Heart right ventricle (tissue), 16 donors: Measurements from ENCODE around the gene SEMA3G. TPM values are rescaled to one million over a fixed set of nuclear protein-coding genes. Genes with fewer than 3 reads are reported as not detected.

Source experiments
- ATAC-seq, 8 donors: fragments of 200-7000 bp; cut with Tn5 transposase; one replicate each; pipeline ENCODE4 v1.9.1; 2020; ENCODE audit warnings: mild to moderate bottlenecking in 8 of 8, moderate library complexity in 8 of 8, moderate number of reproducible peaks in 1 of 8
- DNase-seq, 2 donors: peaks; one replicate each; pipeline ENCODE4 v3.0.0-alpha.2; 2020
- H3K27ac ChIP-seq, 10 donors: fragments of 200-600 bp; sonication (generic) in 2 of 10; one replicate each; pipeline versions ENCODE4 v1.5.0 to v1.8.0; 2020 to 2022; ENCODE audit warnings: mild to moderate bottlenecking in 3 of 10
- H3K27me3 ChIP-seq, 7 donors: fragments of 200-600 bp; one replicate each; pipeline ENCODE4 v1.8.0; 2021 to 2022; ENCODE audit warnings: mild to moderate bottlenecking in 2 of 7
- H3K36me3 ChIP-seq, 9 donors: fragments of 200-600 bp; sonication (generic) in 1 of 9; one replicate each; pipeline versions ENCODE4 v1.5.0 to v1.8.0; 2020 to 2022; ENCODE audit warnings: mild to moderate bottlenecking in 2 of 9
- H3K4me1 ChIP-seq, 9 donors: fragments of 200-600 bp; sonication (generic) in 1 of 9; one replicate each; pipeline versions ENCODE4 v1.5.0 to v1.8.0; 2020 to 2022; ENCODE audit warnings: mild to moderate bottlenecking in 4 of 9
- H3K4me3 ChIP-seq, 10 donors: fragments of 200-600 bp; sonication (generic) in 2 of 10; one replicate each; pipeline versions ENCODE4 v1.5.0 to v1.8.0; 2020 to 2022; ENCODE audit warnings: mild to moderate bottlenecking in 7 of 10, moderate library complexity in 2 of 10
- H3K9me3 ChIP-seq, 11 donors: fragments of 200-600 bp in 10 of 11; sonication (generic) in 2 of 11; one replicate each; pipeline versions ENCODE4 v1.5.0 to v1.8.0; 2013 to 2022; ENCODE audit warnings: mild to moderate bottlenecking in 2 of 11, control low read depth in 1 of 11, moderate library complexity in 1 of 11
- WGBS, 2 donors: extraction: QIAGEN DNeasy Blood & Tissue Kit; methylation state at CpG; one replicate each; pipeline ENCODE4 v1.1.7; 2013; ENCODE audit warnings: inconsistent platforms in 1 of 2; 5-methylcytosine and 5-hydroxymethylcytosine counted together
- intact Hi-C, 10 donors: fragments of 100-400 bp; cut with DNase I; formaldehyde crosslinking; loops; one replicate each; pipeline versions ENCODE4 v1.11.1 to v1.14.2; 2022
- polyA plus RNA-seq, 2 donors: library from polyadenylated mRNA; stranded (reverse); fragments of 200-250 nt; gene quantifications; one replicate each; pipeline ENCODE4 v1.2.3, GENCODE V29; 2013
- total RNA-seq, 10 donors: library from RNA; stranded (reverse); fragmentation: NEBNext Ultra II Directional in 3 of 10; extraction: Animal tissue kit (Norgen Biotek cat#: 25700) in 3 of 10; gene quantifications; one replicate each; pipeline versions ENCODE4 v1.2.1 to v1.2.4, GENCODE V29; 2021 to 2023
- TF ChIP-seq, protein P1 (sequence below), 9 donors: fragments of 200-600 bp; sonication (generic) in 2 of 9; IDR thresholded peaks; one replicate each; pipeline versions ENCODE4 v1.5.0 to v1.8.0; 2021 to 2022; ENCODE audit warnings: antibody characterized with exemption in 9 of 9, mild to moderate bottlenecking in 5 of 9, moderate library complexity in 1 of 9
- donor health status: Arrhythmogenic right ventricular cardiomyopathy.
- donor health status: ischemic (EF 13 %, LVEDD 7.1; RV severe dilation, severe dysfunction).
- donor health status: healthy with polysubstance abuse.
- donor health status: DM: no; HTN: yes; CAD: no.
- donor health status: DM: no; HTN: no; CAD: no.
- donor health status: ischemic (EF 25% LVEDD 6.9; RV normal size, moderate dysfunction).
- donor health status: ischemic (EF 25% LVEDD 5.7; RV mildly dilated, moderate dysfunction).
- donor health status: healthy.
- donor health status: DM: yes; HTN: yes; CAD: no.
- donor health status: Ischemic cardiomyopathy.
- donor health status: ischemic (EF 35%, LVEDD 5.7; RV mildly dilated, moderate dysfunction).
- donor health status: nonischemic (EF 11% LVEDD 7.7; RV severe dilation, severe dysfunction).
- donor health status: DM: yes; HTN: yes; CAD: no.
- donor health status: PGD.
- donor health status: ischemic (EF 29% LVEDD 5.4; RV normal size, mild dysfunction).
- donor health status: nonischemic (EF 23%, LVEDD 6.1; RV moderate dilation, normal function).

SEMA3G gene
- total and polyA plus RNA-seq, 12 donors = 8.3 to 17.8 (median 15.0) TPM

- H3K4me1 ChIP-seq = peaks cover 34 to 89% (median 70%) of the 10 kb centered on the region in 9 donors
- DNase-seq = peak in 1 of 2 donors; percentile 72
- ATAC-seq = peak in 6 of 8 donors; percentile 1 to 26 (median 20)
Observed at GRCh38 chr3:52432691-52433141, 12.2 kb downstream of the SEMA3G start.

GRCh38 chr3:52432225-52432624 is 12.7 kb downstream of the SEMA3G start:
- Histone ChIP-seq H3K4me1 (peaks cover 34 to 84% (median 68%) of the 10 kb centered on the region in 9 donors), H3K27ac (peak overlapping the region; percentile 24 to 86 (median 72)), H3K4me3 (no peak overlapping the region), H3K36me3 (no peaks in the 10 kb centered on the region), H3K9me3 (no peaks in the 10 kb centered on the region), H3K27me3 (no peaks in the 10 kb centered on the region)
- ATAC-seq (no peak), DNase-seq (no peak)
- WGBS, 2 donors = 63 to 69% methylated on average over 6 of the region's 6 CpGs
- TF ChIP-seq, protein P1, sequence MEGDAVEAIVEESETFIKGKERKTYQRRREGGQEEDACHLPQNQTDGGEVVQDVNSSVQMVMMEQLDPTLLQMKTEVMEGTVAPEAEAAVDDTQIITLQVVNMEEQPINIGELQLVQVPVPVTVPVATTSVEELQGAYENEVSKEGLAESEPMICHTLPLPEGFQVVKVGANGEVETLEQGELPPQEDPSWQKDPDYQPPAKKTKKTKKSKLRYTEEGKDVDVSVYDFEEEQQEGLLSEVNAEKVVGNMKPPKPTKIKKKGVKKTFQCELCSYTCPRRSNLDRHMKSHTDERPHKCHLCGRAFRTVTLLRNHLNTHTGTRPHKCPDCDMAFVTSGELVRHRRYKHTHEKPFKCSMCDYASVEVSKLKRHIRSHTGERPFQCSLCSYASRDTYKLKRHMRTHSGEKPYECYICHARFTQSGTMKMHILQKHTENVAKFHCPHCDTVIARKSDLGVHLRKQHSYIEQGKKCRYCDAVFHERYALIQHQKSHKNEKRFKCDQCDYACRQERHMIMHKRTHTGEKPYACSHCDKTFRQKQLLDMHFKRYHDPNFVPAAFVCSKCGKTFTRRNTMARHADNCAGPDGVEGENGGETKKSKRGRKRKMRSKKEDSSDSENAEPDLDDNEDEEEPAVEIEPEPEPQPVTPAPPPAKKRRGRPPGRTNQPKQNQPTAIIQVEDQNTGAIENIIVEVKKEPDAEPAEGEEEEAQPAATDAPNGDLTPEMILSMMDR (IDR thresholded peaks at IDR 0.05) = no peak
- intact Hi-C loops = no loop called here

More at GRCh38 chr3:52432691-52433141, 12.2 kb downstream of the SEMA3G start:
- Histone ChIP-seq H3K4me3 (no peak overlapping the region), H3K27ac (peak overlapping the region; percentile 41 to 86 (median 72)), H3K9me3 (no peaks in the 10 kb centered on the region), H3K27me3 (no peaks in the 10 kb centered on the region), H3K36me3 (no peaks in the 10 kb centered on the region)
- WGBS, 2 donors = 22 to 28% methylated on average over 4 of the region's 4 CpGs
- TF ChIP-seq, protein P1 (IDR thresholded peaks at IDR 0.05) = no peak
- intact Hi-C loops = loop anchor here in 1 of 10 donors (1.0 kb wide), 1 partner anchor 13 kb away; the partner anchor contains the start of gene SEMA3G

DNA sequence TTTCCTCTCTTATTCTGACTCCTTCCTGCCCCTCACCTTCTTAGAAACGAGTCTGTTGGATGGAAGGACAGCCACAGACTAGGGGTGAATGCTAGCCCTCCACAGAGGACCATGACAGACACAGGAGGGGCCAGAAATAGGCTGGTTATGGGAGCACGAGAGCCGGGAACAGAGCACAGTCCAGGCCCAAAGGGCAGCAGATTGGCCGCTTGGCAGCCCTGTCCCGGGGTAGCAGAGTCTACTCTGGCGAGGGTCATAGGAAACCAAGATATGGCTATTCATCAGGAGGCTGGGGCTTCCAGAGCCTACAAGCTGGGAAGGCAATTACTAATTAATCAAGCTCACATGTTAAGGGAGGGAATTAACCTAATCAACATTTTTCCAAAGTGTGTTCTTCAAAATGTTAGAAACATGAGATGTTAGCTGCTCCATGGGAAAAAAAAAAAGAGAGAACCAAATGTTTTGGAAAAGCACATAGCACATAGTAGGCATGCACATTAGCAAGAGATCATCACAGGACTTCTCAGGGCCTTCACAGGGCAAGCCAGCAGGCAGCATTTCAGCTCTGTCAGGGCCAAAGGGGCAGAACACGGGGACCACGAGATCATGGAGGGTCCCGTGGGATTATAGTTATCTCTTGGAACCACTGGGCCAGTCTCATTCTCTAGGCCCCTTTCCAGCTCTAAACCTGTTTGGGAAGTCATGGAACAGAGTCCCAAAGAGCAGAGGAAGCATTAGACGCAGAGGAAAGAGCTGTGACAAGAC is 13.3 kb downstream of the SEMA3G start:
- ATAC-seq = peak in 2 of 8 donors; percentile 2
- H3K27ac ChIP-seq = peak overlapping the region in 9 of 10 donors; percentile 24 to 86 (median 76)
- no peaks in the 10 kb centered on the region for H3K36me3 ChIP-seq
- 60 to 64% methylated on average over 10 of the region's 10 CpGs for WGBS, 2 donors
- H3K9me3 ChIP-seq = no peaks in the 10 kb centered on the region
- no peak for DNase-seq
- peaks cover 34 to 78% (median 62%) of the 10 kb centered on the region in 9 donors for H3K4me1 ChIP-seq
- TF ChIP-seq, protein P1 (IDR thresholded peaks at IDR 0.05) = no peak
- H3K27me3 ChIP-seq = no peaks in the 10 kb centered on the region
- no peak overlapping the region for H3K4me3 ChIP-seq
- intact Hi-C loops = no loop called here

- H3K27ac ChIP-seq = peak overlapping the region; percentile 29 to 86 (median 55)
- H3K4me3 ChIP-seq = no peak overlapping the region
- H3K36me3 ChIP-seq = no peaks in the 10 kb centered on the region
- no peaks in the 10 kb centered on the region for H3K27me3 ChIP-seq
- intact Hi-C loops = no loop called here
- TF ChIP-seq, protein P1 (IDR thresholded peaks at IDR 0.05) = no peak
- H3K9me3 ChIP-seq = no peaks in the 10 kb centered on the region
- DNase-seq = no peak
- WGBS, 2 donors = 82 to 85% methylated on average over 9 of the region's 9 CpGs
- peaks cover 34 to 68% (median 54%) of the 10 kb centered on the region in 9 donors for H3K4me1 ChIP-seq
- no peak for ATAC-seq
Observed at GRCh38 chr3:52430416-52430810, 14.5 kb downstream of the SEMA3G start.
